DND-41 (cell line): ENCODE results near the gene RETN.

ENCODE experiments used
- ATAC-seq: fragments of 200-7000 bp; cut with Tn5 transposase; 3 replicates; pipeline ENCODE4 v1.9.1; 2021; ENCODE audit warnings: low read depth; ENCODE audit not compliant: insufficient read depth
- DNase-seq: peaks from one replicate; pipeline ENCODE4 v3.0.0-alpha.2; 2020
- H2AFZ ChIP-seq: 2 replicates; pipeline ENCODE4 v1.6.0; 2012; ENCODE audit warnings: low read depth, low read length
- H3K27ac ChIP-seq: 2 replicates; pipeline ENCODE4 v1.5.1; 2012; ENCODE audit warnings: low read length, inconsistent platforms
- H3K27me3 ChIP-seq: fragments of 200-600 bp; sonication (generic); 2 replicates; pipeline ENCODE4 v1.6.0; 2012; ENCODE audit warnings: low read length, mild to moderate bottlenecking, inconsistent platforms; ENCODE audit not compliant: insufficient read depth, poor library complexity
- H3K36me3 ChIP-seq: 2 replicates; pipeline ENCODE4 v1.5.1; 2012; ENCODE audit warnings: low read length, inconsistent platforms; ENCODE audit not compliant: insufficient read depth
- H3K4me1 ChIP-seq: 2 replicates; pipeline ENCODE4 v1.5.1; 2012; ENCODE audit warnings: mild to moderate bottlenecking, low read length; ENCODE audit not compliant: insufficient read depth
- H3K4me2 ChIP-seq: 2 replicates; pipeline ENCODE4 v1.6.0; 2012; ENCODE audit warnings: mild to moderate bottlenecking, moderate library complexity, low read length, inconsistent platforms; ENCODE audit not compliant: insufficient read depth
- H3K4me3 ChIP-seq, 2 experiments: fragments of 200-600 bp in 1 of 2; shearing (Covaris generic) in 1 of 2; 2 replicates each; pipeline ENCODE4 v1.5.1; 2012 to 2016; ENCODE audit warnings: inconsistent platforms in 2 of 2, low read length in 2 of 2, mild to moderate bottlenecking in 2 of 2, low read depth in 1 of 2, moderate library complexity in 1 of 2
- H3K79me2 ChIP-seq: 2 replicates; pipeline ENCODE4 v1.6.0; 2012; ENCODE audit warnings: low read length, inconsistent platforms; ENCODE audit not compliant: insufficient read depth
- H3K9ac ChIP-seq: 2 replicates; pipeline ENCODE4 v1.6.0; 2012; ENCODE audit warnings: low read depth, mild to moderate bottlenecking, inconsistent platforms, low read length, moderate library complexity
- H3K9me3 ChIP-seq: 2 replicates; pipeline ENCODE4 v1.5.1; 2012; ENCODE audit warnings: low read length, moderate library complexity, mild to moderate bottlenecking, inconsistent platforms; ENCODE audit not compliant: insufficient read depth, severe bottlenecking
- H4K20me1 ChIP-seq: 2 replicates; pipeline ENCODE4 v1.6.0; 2012; ENCODE audit warnings: low read length; ENCODE audit not compliant: insufficient read depth
- EZH2 ChIP-seq: IDR thresholded peaks from 3 replicates; pipeline ENCODE4 v1.6.1; 2012; ENCODE audit warnings: borderline replicate concordance, low read depth, mild to moderate bottlenecking, moderate library complexity, low read length, inconsistent platforms; ENCODE audit not compliant: severe bottlenecking
- TF ChIP-seq, protein P1 (sequence below): IDR thresholded peaks from 2 replicates; pipeline ENCODE4 v1.5.1; 2012; ENCODE audit warnings: borderline replicate concordance, low read length, moderate library complexity, mild to moderate bottlenecking; ENCODE audit not compliant: poor library complexity, severe bottlenecking; ENCODE audit errors: extremely low read depth

The RETN gene

DNA sequence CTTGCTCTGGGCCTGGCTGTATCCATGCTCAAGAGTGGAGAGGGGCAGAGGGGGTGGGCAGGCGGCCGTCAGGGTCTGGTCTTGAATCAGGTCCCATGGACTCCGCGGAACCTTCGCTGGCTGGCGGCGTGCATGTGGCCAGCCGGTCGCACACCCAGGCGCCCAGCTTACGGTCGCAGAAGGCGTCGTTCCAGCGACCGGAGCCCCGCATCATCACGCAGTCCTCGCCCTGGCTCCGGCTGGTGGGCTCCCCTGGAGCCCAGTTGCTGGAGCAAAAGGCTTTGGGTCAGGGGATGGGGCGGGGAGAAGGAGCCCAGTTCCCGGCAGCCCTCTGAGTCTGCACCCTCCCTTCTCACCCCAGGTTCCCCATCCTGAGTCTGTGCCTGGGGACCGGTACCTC lies 20.3 kb downstream of the RETN start:
- no peak overlapping the region for H3K4me2 ChIP-seq
- no peak overlapping the region for H2AFZ ChIP-seq
- H3K9ac ChIP-seq, result no peak overlapping the region
- no peaks in the 10 kb centered on the region for H3K79me2 ChIP-seq
- ATAC-seq, result no peak
- no peaks in the 10 kb centered on the region for H3K9me3 ChIP-seq
- no peak for TF ChIP-seq EZH2
- TF ChIP-seq, protein P1, sequence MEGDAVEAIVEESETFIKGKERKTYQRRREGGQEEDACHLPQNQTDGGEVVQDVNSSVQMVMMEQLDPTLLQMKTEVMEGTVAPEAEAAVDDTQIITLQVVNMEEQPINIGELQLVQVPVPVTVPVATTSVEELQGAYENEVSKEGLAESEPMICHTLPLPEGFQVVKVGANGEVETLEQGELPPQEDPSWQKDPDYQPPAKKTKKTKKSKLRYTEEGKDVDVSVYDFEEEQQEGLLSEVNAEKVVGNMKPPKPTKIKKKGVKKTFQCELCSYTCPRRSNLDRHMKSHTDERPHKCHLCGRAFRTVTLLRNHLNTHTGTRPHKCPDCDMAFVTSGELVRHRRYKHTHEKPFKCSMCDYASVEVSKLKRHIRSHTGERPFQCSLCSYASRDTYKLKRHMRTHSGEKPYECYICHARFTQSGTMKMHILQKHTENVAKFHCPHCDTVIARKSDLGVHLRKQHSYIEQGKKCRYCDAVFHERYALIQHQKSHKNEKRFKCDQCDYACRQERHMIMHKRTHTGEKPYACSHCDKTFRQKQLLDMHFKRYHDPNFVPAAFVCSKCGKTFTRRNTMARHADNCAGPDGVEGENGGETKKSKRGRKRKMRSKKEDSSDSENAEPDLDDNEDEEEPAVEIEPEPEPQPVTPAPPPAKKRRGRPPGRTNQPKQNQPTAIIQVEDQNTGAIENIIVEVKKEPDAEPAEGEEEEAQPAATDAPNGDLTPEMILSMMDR, result no peak
- H3K4me1 ChIP-seq, result no peaks in the 10 kb centered on the region
- no peak overlapping the region for H3K27ac ChIP-seq
- H3K27me3 ChIP-seq, result no peaks in the 10 kb centered on the region
- H3K36me3 ChIP-seq, result no peaks in the 10 kb centered on the region
- DNase-seq, result no peak
- H4K20me1 ChIP-seq, result peaks cover 8% of the 10 kb centered on the region; the same call in 1 of the 2 replicates
- no peak overlapping the region for H3K4me3 ChIP-seq

DNA sequence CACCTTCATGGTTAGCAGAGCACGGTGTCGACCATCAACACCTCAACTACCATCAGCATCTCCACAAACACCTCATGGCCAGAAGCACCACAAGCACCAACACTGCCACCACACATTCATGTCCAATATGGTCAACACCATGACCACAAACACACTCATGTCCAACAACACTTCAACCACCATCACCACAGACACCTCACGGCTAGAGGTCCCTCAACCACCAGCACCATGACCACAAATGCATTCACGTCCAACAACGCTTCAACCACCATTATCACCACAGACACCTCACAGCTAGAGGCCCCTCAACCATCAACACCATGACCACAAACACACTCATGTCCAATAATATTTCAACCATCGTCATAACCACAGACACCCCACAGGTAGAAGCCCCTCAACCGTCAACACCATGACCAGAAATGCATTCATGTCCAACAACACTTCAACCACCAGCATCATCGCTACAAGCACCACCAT lies 22.0 kb downstream of the RETN start:
- Histone ChIP-seq H3K9ac (no peak overlapping the region), H3K9me3 (no peaks in the 10 kb centered on the region), H3K36me3 (no peaks in the 10 kb centered on the region), H2AFZ (no peak overlapping the region), H3K4me1 (no peaks in the 10 kb centered on the region), H4K20me1 (peaks cover 3% of the 10 kb centered on the region; the same call in 1 of the 2 replicates), H3K4me2 (no peak overlapping the region), H3K27me3 (no peaks in the 10 kb centered on the region), H3K27ac (no peak overlapping the region), H3K4me3 (no peak overlapping the region), H3K79me2 (no peaks in the 10 kb centered on the region)
- TF ChIP-seq, protein P1, result no peak
- no peak for TF ChIP-seq EZH2
- ATAC-seq (no peak), DNase-seq (no peak)

DNA sequence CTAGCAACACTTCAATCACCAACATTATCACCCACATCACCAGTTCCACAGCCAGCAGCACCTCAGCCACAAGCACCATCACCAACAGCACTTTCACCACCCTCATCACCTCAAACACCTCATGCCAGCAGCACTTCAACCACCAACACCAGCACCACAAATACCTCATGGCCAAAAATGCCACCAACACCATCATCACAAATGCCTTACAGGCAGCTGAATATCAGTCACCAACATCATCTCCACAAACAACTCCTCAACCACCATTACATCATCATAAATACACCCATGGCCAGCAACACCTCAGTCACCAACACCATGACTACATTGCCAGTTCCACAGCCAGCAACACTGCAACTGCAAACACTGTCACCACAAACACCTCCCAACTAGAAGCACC lies 22.6 kb downstream of the RETN start:
- Histone ChIP-seq H2AFZ (no peak overlapping the region), H4K20me1 (no peaks in the 10 kb centered on the region), H3K9me3 (no peaks in the 10 kb centered on the region), H3K79me2 (no peaks in the 10 kb centered on the region), H3K4me1 (no peaks in the 10 kb centered on the region), H3K9ac (no peak overlapping the region), H3K27me3 (no peaks in the 10 kb centered on the region), H3K36me3 (no peaks in the 10 kb centered on the region), H3K4me3 (no peak overlapping the region), H3K4me2 (no peak overlapping the region), H3K27ac (no peak overlapping the region)
- DNase-seq (no peak), ATAC-seq (no peak)
- TF ChIP-seq, protein P1, result no peak
- no peak for TF ChIP-seq EZH2
